Thyroid gland (tissue), 4 donors: Measurements from ENCODE around the gene BICDL1.
A peak's percentile ranks its signal among the peaks of the same experiment; 100 is the strongest.

Experiments used
- CTCF ChIP-seq, 6 experiments: fragments of 200-600 bp in 3 of 6; fragments of 450-650 bp in 3 of 6; sonication (generic) in 3 of 6; IDR thresholded peaks; one replicate each; pipeline ENCODE4 v1.5.1; 2016 to 2019; ENCODE audit warnings: antibody characterized with exemption in 6 of 6, mild to moderate bottlenecking in 2 of 6, inconsistent platforms in 1 of 6, moderate library complexity in 1 of 6
- POLR2A ChIP-seq, 2 donors: fragments of 450-650 bp; IDR thresholded peaks; one replicate each; pipeline ENCODE4 v1.6.1; 2017; ENCODE audit warnings: antibody characterized with exemption in 2 of 2, mild to moderate bottlenecking in 2 of 2, moderate library complexity in 1 of 2

- TF ChIP-seq CTCF (IDR thresholded peaks at IDR 0.05): no peak
- TF ChIP-seq POLR2A (IDR thresholded peaks at IDR 0.05): peak in 1 of 2 donors; percentile 89
These were observed 128.0 kb downstream of the BICDL1 start for GRCh38 chr12:120116792-120117651.
